OCI-LY1 (cell line): ENCODE measurements around the gene LTF.
"Not testable (repeated sequence)": the region's sequence is repeated elsewhere in the genome, so short reads cannot be mapped to it uniquely, and the experiment has no call there.

Experiments used
- H2AFZ ChIP-seq: fragments of 200-600 bp; sonication (generic), shearing (Covaris generic); 2 replicates; pipeline ENCODE4 v1.6.0; 2014; ENCODE audit warnings: antibody characterized with exemption, mild to moderate bottlenecking, low read length
- H3F3A ChIP-seq: fragments of 200-600 bp; sonication (generic), shearing (Covaris generic); 2 replicates; pipeline ENCODE4 v1.6.0; 2014; ENCODE audit warnings: mild to moderate bottlenecking, antibody characterized with exemption, low read length, moderate library complexity; ENCODE audit not compliant: insufficient read depth
- H3K27ac ChIP-seq: fragments of 200-600 bp; sonication (generic); 2 replicates; pipeline ENCODE4 v1.5.1; 2014; ENCODE audit warnings: low read length, mixed run types, mild to moderate bottlenecking, low read depth; ENCODE audit not compliant: poor library complexity, severe bottlenecking
- H3K27me3 ChIP-seq: fragments of 200-600 bp; sonication (generic); 2 replicates; pipeline ENCODE4 v1.6.0; 2014; ENCODE audit warnings: antibody characterized with exemption, mild to moderate bottlenecking, low read length, moderate library complexity; ENCODE audit not compliant: insufficient read depth
- H3K36me3 ChIP-seq: fragments of 200-600 bp; sonication (generic); 2 replicates; pipeline ENCODE4 v1.6.1; 2014; ENCODE audit warnings: mild to moderate bottlenecking, antibody characterized with exemption, low read length, moderate library complexity, mixed read lengths; ENCODE audit not compliant: insufficient read depth
- H3K4me1 ChIP-seq: fragments of 200-600 bp; sonication (generic); 2 replicates; pipeline ENCODE4 v1.5.1; 2014; ENCODE audit warnings: mild to moderate bottlenecking, low read length, moderate library complexity; ENCODE audit not compliant: insufficient read depth, severe bottlenecking
- H3K4me2 ChIP-seq: fragments of 200-600 bp; sonication (generic), shearing (Covaris generic); 2 replicates; pipeline ENCODE4 v1.6.1; 2014; ENCODE audit warnings: low read length
- H3K4me3 ChIP-seq: fragments of 200-600 bp; sonication (generic); 2 replicates; pipeline ENCODE4 v1.5.1; 2014; ENCODE audit warnings: low read length, low read depth, mild to moderate bottlenecking, mixed read lengths; ENCODE audit not compliant: poor library complexity, severe bottlenecking
- H3K79me2 ChIP-seq: fragments of 200-600 bp; shearing (Covaris generic); 2 replicates; pipeline ENCODE4 v1.6.1; 2016; ENCODE audit warnings: mixed run types, low read length, mixed read lengths; ENCODE audit not compliant: insufficient read depth
- H3K9ac ChIP-seq: fragments of 200-600 bp; sonication (generic), shearing (Covaris generic); 2 replicates; pipeline ENCODE4 v1.6.1; 2014; ENCODE audit warnings: mild to moderate bottlenecking, low read length, mixed read lengths
- H3K9me2 ChIP-seq: fragments of 200-600 bp; sonication (generic), shearing (Covaris generic); 2 replicates; pipeline ENCODE4 v1.6.1; 2014; ENCODE audit warnings: low read depth, mild to moderate bottlenecking, low read length, mixed read lengths
- H3K9me3 ChIP-seq: fragments of 200-600 bp; shearing (Covaris generic); 2 replicates; pipeline ENCODE4 v1.6.1; 2014; ENCODE audit warnings: low read length, mixed read lengths
- H4K20me1 ChIP-seq: fragments of 200-600 bp; sonication (generic), shearing (Covaris generic); 2 replicates; pipeline ENCODE4 v1.6.0; 2016; ENCODE audit warnings: mild to moderate bottlenecking, low read length; ENCODE audit not compliant: insufficient read depth
- CTCF ChIP-seq: fragments of 200-600 bp; sonication (generic), shearing (Covaris generic); IDR thresholded peaks from 2 replicates; pipeline ENCODE4 v1.5.1; 2017; ENCODE audit warnings: mild to moderate bottlenecking, antibody characterized with exemption, low read length, moderate library complexity, mixed read lengths
- EZH2 ChIP-seq: fragments of 200-600 bp; sonication (generic), shearing (Covaris generic); IDR thresholded peaks from 2 replicates; pipeline ENCODE4 v1.8.0; 2017; ENCODE audit warnings: borderline replicate concordance, mixed run types, mild to moderate bottlenecking, antibody characterized with exemption, low read length, moderate library complexity, mixed read lengths

The LTF gene

DNA sequence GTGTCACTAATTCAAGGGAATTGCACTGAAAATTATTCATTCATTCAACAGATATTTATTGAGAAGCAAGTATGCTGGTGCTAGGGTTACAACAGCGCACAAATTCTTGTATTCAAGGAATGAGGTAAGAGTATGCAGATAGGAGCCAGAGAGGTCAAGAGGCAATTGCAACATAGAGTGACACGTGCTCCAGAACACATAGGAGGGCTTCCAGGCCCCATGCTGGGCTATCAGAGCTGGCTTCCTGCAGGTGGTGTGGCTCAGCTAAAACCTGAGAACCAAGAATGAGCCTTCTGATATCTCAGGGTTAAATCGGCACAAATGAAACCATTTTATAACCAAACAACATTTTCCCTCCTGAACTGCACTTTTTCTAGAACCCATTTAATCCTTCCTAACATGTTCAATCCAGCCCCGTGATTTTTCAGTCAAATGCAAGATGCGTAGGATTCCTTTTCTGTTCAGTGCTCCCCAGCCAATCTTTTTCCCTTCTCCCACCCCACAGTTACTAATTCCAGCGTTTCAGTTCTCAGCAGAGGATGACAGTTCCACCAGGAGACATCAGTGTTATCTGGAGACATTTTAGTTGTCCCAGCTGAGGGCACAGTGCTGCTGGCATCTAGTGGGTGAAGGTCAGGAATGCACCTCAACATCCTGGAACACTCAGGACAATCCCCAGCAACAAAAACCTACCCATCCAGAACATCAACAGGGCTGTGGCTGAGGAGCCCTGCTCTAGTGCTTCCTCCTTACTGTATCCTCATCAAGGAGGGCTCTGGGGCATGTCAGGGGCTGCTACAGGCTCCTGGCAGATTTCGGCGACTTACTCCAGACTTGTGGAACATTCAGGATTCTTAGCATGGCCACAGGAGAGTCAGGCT, 70.9 kb downstream of the LTF start:
- H3K27me3 ChIP-seq, result 0 out of 2 replicates have a peak, but pooled peaks cover 4% of the 10 kb centered on the region
- no peaks in the 10 kb centered on the region for H3K4me1 ChIP-seq
- H3K27ac ChIP-seq, result no peak overlapping the region
- no peak overlapping the region for H2AFZ ChIP-seq
- H3K9ac ChIP-seq, result no peak overlapping the region
- H3K9me3 ChIP-seq, result no peaks in the 10 kb centered on the region
- TF ChIP-seq CTCF (no peak), EZH2 (no peak)
- H3K79me2 ChIP-seq, result no peaks in the 10 kb centered on the region
- no peaks in the 10 kb centered on the region for H3K36me3 ChIP-seq
- H3K4me3 ChIP-seq, result no peak overlapping the region
- no peaks in the 10 kb centered on the region for H3F3A ChIP-seq
- H4K20me1 ChIP-seq, result no peaks in the 10 kb centered on the region
- no peak overlapping the region for H3K4me2 ChIP-seq
- H3K9me2 ChIP-seq, result no peaks in the 10 kb centered on the region

- no peaks in the 10 kb centered on the region for H3K36me3 ChIP-seq
- no peaks in the 10 kb centered on the region for H3F3A ChIP-seq
- H3K27me3 ChIP-seq, result 0 out of 2 replicates have a peak, but pooled peaks cover 4% of the 10 kb centered on the region
- H3K4me3 ChIP-seq, result no peak overlapping the region
- TF ChIP-seq EZH2 (no peak), CTCF (no peak)
- H2AFZ ChIP-seq, result no peak overlapping the region
- no peaks in the 10 kb centered on the region for H3K9me3 ChIP-seq
- H3K9ac ChIP-seq, result no peak overlapping the region
- no peaks in the 10 kb centered on the region for H3K9me2 ChIP-seq
- no peak overlapping the region for H3K4me2 ChIP-seq
- H3K4me1 ChIP-seq, result no peaks in the 10 kb centered on the region
- H3K27ac ChIP-seq, result no peak overlapping the region
- no peaks in the 10 kb centered on the region for H4K20me1 ChIP-seq
- H3K79me2 ChIP-seq, result no peaks in the 10 kb centered on the region
Observed at GRCh38 chr3:46393011-46393410, 71.7 kb downstream of the LTF start.

DNA sequence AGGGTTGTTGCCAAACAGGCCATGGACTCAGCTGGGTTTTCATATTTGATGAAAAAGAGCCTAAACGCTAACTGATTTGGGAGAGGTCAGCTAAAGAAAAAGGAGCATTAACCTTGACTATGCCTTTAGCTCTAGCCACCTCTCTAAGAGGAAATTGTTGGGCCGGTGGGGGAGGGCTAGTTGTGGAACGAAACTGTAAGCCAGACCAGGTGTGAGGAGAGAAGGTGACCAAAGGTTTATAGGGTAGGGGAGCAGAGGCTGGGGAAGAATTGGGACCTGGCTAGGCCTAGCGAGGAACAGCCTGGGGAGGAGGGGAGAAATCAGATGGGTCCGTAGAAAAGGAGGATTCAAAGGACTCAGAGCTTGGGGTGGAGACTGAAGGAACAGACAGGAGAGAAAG, 73.2 kb downstream of the LTF start:
- not testable (repeated sequence) for H2AFZ ChIP-seq, H3K79me2 ChIP-seq, H3K4me3 ChIP-seq, H3K4me2 ChIP-seq, H3K36me3 ChIP-seq, H4K20me1 ChIP-seq, H3K9me3 ChIP-seq, H3F3A ChIP-seq, H3K27me3 ChIP-seq, H3K4me1 ChIP-seq, H3K9me2 ChIP-seq, H3K27ac ChIP-seq, H3K9ac ChIP-seq

- no peak overlapping the region for H3K27ac ChIP-seq
- no peaks in the 10 kb centered on the region for H3K4me1 ChIP-seq
- H3K27me3 ChIP-seq, result no peaks in the 10 kb centered on the region; the same call in 1 of the 2 replicates
- H3K36me3 ChIP-seq, result no peaks in the 10 kb centered on the region
- H3K9ac ChIP-seq, result no peak overlapping the region
- no peaks in the 10 kb centered on the region for H3K79me2 ChIP-seq
- H3K9me3 ChIP-seq, result no peaks in the 10 kb centered on the region
- no peak overlapping the region for H3K4me2 ChIP-seq
- H4K20me1 ChIP-seq, result no peaks in the 10 kb centered on the region
- no peaks in the 10 kb centered on the region for H3F3A ChIP-seq
- TF ChIP-seq EZH2 (no peak), CTCF (no peak)
- no peaks in the 10 kb centered on the region for H3K9me2 ChIP-seq
- no peak overlapping the region for H2AFZ ChIP-seq
- no peak overlapping the region for H3K4me3 ChIP-seq
Observed at GRCh38 chr3:46389306-46389705, 75.4 kb downstream of the LTF start.

GRCh38 chr3:46388847-46389246, 75.9 kb downstream of the LTF start:
- H3K4me3 ChIP-seq, H3F3A ChIP-seq, H3K9me2 ChIP-seq, H3K27me3 ChIP-seq, H3K9me3 ChIP-seq, H2AFZ ChIP-seq, H4K20me1 ChIP-seq, H3K27ac ChIP-seq, H3K4me2 ChIP-seq, H3K4me1 ChIP-seq, H3K79me2 ChIP-seq, H3K36me3 ChIP-seq, H3K9ac ChIP-seq: not testable (repeated sequence)
